ENCODE measurements around the gene KAT5.
A peak's percentile ranks its signal among the peaks of the same experiment; 100 is the strongest.

KAT5 gene

DNA sequence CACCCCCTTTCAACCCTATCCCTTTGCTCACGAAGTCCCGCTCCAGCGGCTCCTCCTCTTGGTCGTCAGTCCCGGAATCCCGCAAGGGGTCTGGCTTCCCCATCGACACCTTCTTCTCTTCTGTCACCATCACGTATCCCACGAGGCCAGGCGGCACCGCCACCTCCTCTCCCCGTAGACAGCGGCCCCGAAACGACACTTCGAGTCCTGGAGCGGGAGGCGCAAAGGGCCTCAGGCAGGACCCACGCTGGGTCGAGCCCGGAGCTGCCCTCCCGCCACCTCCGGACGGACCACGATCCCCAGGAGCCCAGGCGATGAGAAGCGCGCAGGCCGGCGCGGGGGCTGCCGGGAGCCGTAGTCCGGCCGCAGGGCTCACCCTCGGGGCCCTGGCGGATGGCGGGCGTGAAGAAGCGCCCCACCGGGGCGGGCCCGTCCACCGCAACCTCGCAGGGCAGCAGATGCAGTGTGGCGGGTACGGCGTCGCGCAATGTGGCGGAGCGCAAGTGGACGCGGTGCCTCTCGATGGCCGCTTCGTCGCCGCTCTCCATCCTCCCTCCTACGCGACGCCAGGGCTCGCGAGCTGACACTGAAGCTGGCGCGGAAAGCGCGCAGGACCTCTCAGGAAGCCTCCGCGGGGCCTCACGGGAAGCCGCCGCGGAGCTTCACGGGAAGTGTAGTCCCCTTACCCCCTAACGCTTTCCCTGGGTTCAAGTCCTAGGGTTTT lies 8.3 kb downstream of the KAT5 start, which contains the start of gene RNASEH2C:
Gene RNASEH2C (minus strand): TSS at position 588 of the 724 bp plus-strand sequence. CDS start 40 bp downstream, at position 548.
- Histone ChIP-seq H3K9me3 (ENCODE audit: control insufficient read depth, insufficient read depth, low read length) (no peaks in the 10 kb centered on the region), H3K27me3 (ENCODE audit: control insufficient read depth, low read length) (no peaks in the 10 kb centered on the region), H3K4me1 (ENCODE audit: control insufficient read depth, low read length) (peaks cover 20% of the 10 kb centered on the region), H3K9me2 (replicated peaks; ENCODE audit: control insufficient read depth, low read length) (no peaks in the 10 kb centered on the region), H3K36me3 (ENCODE audit: control insufficient read depth, low read length) (peaks cover 48% of the 10 kb centered on the region), H3K4me3 (ENCODE audit: low read length) (peak within 1 kb of the TSS; percentile 93), H4K20me1 (ENCODE audit: control insufficient read depth, insufficient read depth, low read depth, low read length) (no peaks in the 10 kb centered on the region), H3K4me2 (ENCODE audit: low read length) (peak within 1 kb of the TSS; percentile 84), H3F3A (ENCODE audit: control insufficient read depth, insufficient read depth) (peaks cover 7% of the 10 kb centered on the region; the same call in 1 of the 2 replicates), H3K79me2 (ENCODE audit: control insufficient read depth, low read length) (peaks cover 33% of the 10 kb centered on the region), H3K27ac (ENCODE audit: low read depth, low read length) (peak within 1 kb of the TSS; percentile 59)
- TF ChIP-seq, protein P1, sequence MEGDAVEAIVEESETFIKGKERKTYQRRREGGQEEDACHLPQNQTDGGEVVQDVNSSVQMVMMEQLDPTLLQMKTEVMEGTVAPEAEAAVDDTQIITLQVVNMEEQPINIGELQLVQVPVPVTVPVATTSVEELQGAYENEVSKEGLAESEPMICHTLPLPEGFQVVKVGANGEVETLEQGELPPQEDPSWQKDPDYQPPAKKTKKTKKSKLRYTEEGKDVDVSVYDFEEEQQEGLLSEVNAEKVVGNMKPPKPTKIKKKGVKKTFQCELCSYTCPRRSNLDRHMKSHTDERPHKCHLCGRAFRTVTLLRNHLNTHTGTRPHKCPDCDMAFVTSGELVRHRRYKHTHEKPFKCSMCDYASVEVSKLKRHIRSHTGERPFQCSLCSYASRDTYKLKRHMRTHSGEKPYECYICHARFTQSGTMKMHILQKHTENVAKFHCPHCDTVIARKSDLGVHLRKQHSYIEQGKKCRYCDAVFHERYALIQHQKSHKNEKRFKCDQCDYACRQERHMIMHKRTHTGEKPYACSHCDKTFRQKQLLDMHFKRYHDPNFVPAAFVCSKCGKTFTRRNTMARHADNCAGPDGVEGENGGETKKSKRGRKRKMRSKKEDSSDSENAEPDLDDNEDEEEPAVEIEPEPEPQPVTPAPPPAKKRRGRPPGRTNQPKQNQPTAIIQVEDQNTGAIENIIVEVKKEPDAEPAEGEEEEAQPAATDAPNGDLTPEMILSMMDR (IDR thresholded peaks at IDR 0.05; ENCODE audit: low read depth, low read length, poor library complexity, severe bottlenecking), result no peak
- TF ChIP-seq EZH2phosphoT487 (IDR thresholded peaks at IDR 0.05; ENCODE audit: borderline replicate concordance, low read length), result no peak

DNA sequence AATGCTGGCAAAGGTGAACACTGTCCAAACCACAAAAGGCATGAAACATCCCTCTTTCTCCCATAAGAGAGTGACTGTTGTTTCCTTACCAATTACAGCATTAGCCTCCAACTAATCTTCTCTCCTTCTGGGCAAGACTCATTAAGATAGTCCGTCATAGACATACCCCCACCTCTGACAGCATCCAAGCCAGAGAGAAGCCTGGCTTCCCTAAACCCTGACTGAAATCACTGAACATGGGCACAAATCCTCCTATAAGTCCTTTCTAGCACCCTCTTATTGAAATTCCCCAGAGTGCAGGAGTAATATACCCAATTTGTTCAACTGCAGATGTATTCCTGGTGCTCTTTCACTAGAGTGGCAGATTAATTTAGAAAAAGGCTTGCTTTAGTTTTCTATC lies 10.2 kb downstream of the KAT5 start:
- H3K27ac ChIP-seq (ENCODE audit: low read depth, low read length), result no peak overlapping the region
- H3K36me3 ChIP-seq (ENCODE audit: control insufficient read depth, low read length), result peaks cover 31% of the 10 kb centered on the region
- H3K27me3 ChIP-seq (ENCODE audit: control insufficient read depth, low read length), result 0 out of 2 replicates have a peak, but pooled peaks cover 3% of the 10 kb centered on the region
- no peaks in the 10 kb centered on the region for H4K20me1 ChIP-seq (ENCODE audit: control insufficient read depth, insufficient read depth, low read depth, low read length)
- peaks cover 20% of the 10 kb centered on the region for H3K4me1 ChIP-seq (ENCODE audit: control insufficient read depth, low read length)
- no peak overlapping the region for H3K4me2 ChIP-seq (ENCODE audit: low read length)
- peaks cover 33% of the 10 kb centered on the region for H3K79me2 ChIP-seq (ENCODE audit: control insufficient read depth, low read length)
- no peak overlapping the region for H3K4me3 ChIP-seq (ENCODE audit: low read length)
- H3F3A ChIP-seq (ENCODE audit: control insufficient read depth, insufficient read depth), result peaks cover 7% of the 10 kb centered on the region; the same call in 1 of the 2 replicates
- H3K9me3 ChIP-seq (ENCODE audit: control insufficient read depth, insufficient read depth, low read length), result no peaks in the 10 kb centered on the region
- TF ChIP-seq EZH2phosphoT487 (IDR thresholded peaks at IDR 0.05; ENCODE audit: borderline replicate concordance, low read length), result no peak
- TF ChIP-seq, protein P1 (IDR thresholded peaks at IDR 0.05; ENCODE audit: low read depth, low read length, poor library complexity, severe bottlenecking), result no peak
- no peaks in the 10 kb centered on the region for H3K9me2 ChIP-seq (replicated peaks; ENCODE audit: control insufficient read depth, low read length)

DNA sequence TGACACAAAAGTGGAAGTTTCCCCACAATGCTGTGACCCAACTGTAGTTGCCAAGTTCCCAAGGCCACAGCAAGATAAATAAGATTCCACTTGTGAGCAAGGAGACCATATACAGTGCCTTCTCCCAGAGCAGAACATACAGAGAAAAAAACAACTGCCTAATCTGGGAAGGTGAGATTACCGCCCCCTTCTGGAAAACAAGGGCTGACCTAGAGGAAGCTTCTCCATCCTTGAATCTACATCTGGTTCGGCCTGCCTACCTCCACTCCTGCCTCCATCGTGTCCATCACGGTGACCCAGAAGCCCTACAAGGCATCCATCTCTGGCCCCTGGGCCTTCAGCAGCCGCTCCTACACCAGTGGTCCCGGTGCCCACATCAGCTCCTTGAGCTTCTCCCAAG lies 14.6 kb downstream of the KAT5 start:
- no peaks in the 10 kb centered on the region for H3K79me2 ChIP-seq (ENCODE audit: control insufficient read depth, low read length)
- H3K27me3 ChIP-seq (ENCODE audit: control insufficient read depth, low read length), result peaks cover 14% of the 10 kb centered on the region
- peaks cover 7% of the 10 kb centered on the region; the same call in 1 of the 2 replicates for H3F3A ChIP-seq (ENCODE audit: control insufficient read depth, insufficient read depth)

More for the DNA sequence above, 14.6 kb downstream of the KAT5 start:
- Histone ChIP-seq H3K4me1 (ENCODE audit: control insufficient read depth, low read length) (no peaks in the 10 kb centered on the region), H3K36me3 (ENCODE audit: control insufficient read depth, low read length) (no peaks in the 10 kb centered on the region), H4K20me1 (ENCODE audit: control insufficient read depth, insufficient read depth, low read depth, low read length) (no peaks in the 10 kb centered on the region), H3K4me3 (ENCODE audit: low read length) (no peak overlapping the region), H3K9me2 (replicated peaks; ENCODE audit: control insufficient read depth, low read length) (no peaks in the 10 kb centered on the region), H3K9me3 (ENCODE audit: control insufficient read depth, insufficient read depth, low read length) (peaks cover under 1% of the 10 kb centered on the region), H3K27ac (ENCODE audit: low read depth, low read length) (no peak overlapping the region), H3K4me2 (ENCODE audit: low read length) (no peak overlapping the region)
- TF ChIP-seq, protein P1 (IDR thresholded peaks at IDR 0.05; ENCODE audit: low read depth, low read length, poor library complexity, severe bottlenecking), result no peak
- TF ChIP-seq EZH2phosphoT487 (IDR thresholded peaks at IDR 0.05; ENCODE audit: borderline replicate concordance, low read length), result no peak
